Stromal cell of bone marrow (primary cell): ENCODE results near the gene EPB42.

Source experiments
- DNase-seq: peaks from one replicate; pipeline ENCODE4 v3.0.0-alpha.2; 2012; ENCODE audit warnings: low read depth

EPB42 gene

DNA sequence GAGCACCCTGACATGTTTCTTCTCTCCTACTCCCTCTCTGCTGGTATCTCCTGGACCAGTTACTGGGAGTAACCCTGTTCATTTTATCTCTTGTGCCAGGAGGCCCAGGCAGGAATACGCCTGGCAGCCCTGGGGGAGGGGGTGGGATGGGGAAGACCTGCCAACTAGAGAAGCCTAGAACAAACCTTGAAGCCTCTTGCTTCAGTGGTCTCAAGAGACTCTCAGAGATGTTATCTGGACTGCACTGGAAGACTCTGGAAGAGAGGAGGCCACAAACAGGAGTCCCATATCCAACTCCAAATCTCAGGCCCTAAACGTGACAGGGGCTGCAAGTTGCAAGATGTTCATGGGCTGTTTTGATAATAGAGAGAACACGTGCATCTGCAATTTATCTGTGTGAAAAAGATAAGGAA is at the start of gene EPB42:
EPB42 (minus strand) TSS at position 28 of the 413 bp plus-strand sequence. CDS start 193 bp downstream, outside the sequence.
- DNase-seq: no peak

DNA sequence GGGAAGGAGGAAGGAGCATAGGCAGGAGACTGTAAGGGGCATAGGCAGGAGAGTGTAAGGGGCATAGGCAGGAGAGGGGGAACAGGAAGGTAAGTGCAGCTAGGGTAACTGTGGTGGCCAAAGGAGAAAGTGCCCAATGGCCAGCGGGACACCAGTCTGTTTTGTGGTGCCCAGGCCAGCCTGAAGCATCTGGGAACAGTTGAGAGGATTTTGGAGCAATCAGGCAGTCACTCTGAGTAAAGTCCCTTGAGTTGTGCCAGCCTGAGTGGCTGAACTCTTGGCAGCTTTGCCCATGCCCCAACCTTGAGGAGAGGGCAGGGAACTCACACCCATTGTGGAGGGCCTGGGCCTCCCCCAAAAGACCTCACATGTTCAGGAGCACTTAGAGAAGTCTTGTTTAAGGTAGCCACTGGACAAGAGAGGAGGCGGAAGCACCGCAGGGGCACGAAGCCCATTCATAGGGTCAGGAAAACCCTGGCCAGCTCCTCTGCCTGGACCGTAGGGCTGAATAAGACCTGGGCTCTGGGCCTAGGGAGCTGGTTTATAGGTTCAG is 49.4 kb upstream of the EPB42 start:
- no peak for DNase-seq

DNA sequence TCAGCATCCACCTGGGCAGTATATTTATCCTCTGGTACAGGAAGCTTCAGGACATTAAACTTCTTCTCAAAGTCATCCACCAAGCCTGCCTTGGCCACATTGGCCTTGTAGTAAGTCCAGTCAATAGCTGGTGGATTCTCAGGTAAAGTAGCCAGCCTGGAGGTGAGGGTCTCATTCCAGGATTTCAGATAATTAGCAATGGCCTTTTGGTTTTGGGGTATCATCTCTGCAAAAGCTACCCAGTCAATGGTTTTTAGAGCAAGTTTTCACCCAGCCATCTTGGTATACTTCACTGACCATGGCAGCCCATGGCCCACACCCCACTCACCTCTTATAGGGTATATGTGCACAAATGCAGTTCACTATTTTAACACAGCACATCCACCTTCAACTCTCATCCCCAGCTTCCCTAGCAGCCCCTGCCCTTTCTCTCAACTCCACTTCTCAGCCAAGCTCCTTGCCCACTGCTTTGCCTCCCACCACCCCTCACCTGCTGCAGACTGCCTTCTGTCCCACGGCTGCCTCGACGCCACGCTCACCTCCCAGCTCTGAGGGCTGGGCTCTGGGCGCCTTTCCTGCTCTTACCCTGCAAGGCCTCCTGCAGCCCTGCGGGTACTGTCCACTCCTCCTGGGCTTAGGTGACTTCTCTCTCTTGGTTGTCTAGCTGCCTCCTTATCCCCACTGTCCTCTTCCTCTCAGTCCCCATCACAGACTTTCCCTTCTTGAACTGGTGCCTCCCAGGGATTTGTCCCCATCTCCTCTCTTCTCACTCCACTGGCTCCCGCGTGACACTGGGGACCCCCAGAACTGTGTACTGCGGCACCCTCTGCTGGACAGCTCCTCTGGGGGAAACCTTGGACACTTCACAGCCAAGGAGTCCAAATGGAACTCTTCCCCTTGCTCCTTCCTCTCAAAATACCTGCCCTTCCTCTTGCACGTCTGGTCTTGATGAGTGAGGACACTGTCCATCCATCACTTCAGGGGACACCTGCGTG is 47.6 kb upstream of the EPB42 start:
- DNase-seq: no peak

DNA sequence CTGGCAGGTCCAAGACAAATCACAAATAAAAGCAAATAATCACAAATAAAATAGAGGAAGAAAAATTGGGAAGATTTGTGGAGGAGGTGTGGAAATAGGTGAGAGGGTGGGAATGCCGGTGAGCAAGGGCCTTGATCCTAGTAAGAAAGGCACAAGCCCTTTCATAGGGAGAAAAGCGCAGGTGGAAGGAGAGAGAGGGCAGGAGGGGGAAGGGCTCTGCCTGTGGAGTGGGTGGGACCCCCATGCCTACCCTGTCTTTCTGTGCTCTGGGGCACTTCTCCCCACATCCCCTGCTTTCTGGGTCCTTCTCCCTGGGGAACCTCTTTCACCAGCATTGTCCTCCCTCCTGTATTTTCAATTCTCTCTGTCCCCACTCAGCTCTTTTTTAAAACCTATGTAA is 46.6 kb upstream of the EPB42 start:
- DNase-seq: no peak

DNA sequence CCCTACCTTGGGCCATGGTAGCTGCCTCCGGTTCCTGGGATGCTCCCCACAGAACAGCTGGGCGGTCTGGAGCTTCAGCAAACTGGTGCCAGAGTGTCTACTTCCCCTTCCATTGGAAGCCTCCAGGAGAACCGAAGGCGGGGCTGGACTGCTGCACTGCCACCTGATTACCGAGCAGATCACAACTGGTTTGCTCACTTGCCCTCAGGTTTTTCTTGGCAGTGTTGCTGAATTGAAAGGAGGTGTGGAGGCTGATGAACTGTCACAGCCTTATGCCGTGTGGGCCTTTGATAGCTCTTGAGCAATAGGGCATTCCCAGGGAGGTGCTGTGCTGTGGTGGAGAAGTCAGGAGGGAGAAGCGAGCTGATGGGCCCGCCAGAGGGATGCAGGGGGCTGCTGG is 46.0 kb upstream of the EPB42 start, which contains the start of gene TGM5:
TGM5 (minus strand) TSS at position 95 of the 400 bp plus-strand sequence; CDS start at position 16, 79 bp downstream.
- DNase-seq: no peak

DNA sequence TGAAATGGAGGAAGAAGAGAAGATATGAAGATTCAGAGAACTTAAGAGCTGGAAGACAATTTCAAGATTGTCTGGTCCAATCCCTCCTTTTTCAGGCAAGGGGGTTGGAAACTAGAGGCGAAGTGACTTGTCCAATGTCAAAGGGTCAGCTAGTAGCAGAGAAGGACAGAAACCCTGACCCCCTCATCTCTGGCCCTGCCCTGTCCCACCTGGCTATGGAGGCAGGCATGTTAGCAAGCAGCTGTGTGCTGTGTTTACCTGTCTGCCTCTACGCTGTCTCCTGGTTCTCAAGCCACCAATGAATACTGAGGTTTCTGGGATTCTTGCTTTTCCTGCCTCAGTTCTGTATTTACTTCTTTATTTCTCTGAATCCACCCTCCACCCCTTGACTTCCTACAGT is 45.6 kb upstream of the EPB42 start:
- DNase-seq: no peak

DNA sequence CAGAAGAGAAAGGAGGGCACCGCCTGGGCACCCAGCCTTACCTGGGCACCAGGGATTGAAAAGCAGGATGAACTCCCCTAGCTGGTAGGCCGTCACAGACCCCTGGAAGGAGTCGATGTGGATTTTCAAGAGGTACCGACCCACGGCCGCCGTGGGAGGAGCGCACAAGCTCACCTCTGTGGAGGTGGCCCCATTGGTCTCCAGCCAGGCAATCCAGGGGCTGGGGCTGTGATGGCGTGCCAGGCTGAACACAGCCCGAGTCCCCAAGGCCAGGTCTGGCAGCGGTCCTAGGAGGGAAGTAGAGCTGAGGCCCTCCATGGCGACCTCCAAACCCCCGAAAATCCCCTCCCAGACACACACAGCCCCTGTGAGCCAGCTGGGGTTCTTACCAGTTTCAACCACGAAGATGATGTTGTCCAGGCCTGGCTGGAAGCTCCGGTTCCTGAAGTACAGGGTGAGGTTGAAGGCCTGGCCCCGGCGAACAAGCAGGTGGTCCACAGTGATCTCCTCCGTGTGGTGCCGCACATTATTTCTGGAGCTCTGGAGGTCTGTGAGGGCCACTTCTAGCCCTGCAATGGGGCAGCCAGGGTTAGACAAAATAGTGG is 39.3 kb upstream of the EPB42 start:
- no peak for DNase-seq

DNA sequence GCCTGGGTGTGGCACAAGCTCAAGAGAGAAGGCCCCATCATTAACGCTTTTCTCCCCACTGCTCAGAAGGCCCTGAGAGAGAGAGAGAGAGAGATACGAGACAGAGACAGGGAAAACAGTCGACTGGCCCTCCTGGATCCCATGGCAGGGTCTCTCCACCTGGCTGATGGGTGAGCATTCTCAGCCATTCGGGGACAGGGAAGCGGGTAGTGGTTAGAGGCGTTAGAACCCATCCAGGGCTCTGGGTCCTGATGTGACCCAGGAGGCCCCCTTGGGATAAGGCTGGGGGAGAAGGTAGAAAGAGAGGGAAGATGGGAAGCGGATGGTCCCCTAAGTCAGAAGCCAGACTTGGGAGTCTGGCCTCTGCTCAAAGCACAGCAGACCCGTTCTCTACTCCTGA is 38.0 kb upstream of the EPB42 start:
- no peak for DNase-seq

DNA sequence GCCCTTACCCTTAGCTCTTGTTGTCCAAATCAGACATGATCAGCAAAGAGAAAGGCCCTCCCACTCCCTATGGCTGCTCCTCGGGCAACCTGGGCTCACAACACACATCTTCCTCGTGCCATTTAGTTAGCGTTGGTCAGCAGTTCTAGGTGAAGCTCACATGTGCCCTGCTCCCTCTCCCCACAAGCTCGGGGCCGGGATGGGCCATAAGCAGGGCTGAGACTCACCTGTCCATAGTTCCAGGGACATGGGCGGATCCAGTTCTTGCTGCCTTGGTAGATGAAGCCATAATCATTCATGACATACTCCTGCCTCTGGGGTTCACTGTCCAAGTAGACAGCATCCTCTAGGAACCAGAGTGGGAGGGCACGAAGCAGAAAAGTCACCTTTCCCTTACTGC is 35.5 kb upstream of the EPB42 start:
- no peak for DNase-seq

DNA sequence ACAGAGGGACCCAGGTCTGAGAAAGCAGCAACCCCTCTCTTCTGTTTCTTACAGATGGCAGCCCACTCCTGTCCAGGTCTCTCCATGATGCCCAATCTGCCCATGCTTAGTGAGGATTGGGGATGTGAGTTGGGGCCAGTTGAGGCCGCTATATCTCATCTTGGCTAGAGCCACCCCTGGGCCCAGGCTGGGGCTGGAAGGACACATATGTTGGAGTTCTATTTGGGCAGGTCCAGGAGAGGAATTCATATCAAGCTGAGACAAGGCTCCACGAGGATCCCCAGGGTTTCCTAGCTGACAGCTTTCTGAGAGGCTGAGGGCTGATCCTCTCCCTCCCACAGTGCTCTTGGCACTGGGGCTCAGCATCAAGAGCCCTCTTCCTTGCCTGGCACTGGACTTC is 34.6 kb upstream of the EPB42 start:
- DNase-seq: no peak

DNA sequence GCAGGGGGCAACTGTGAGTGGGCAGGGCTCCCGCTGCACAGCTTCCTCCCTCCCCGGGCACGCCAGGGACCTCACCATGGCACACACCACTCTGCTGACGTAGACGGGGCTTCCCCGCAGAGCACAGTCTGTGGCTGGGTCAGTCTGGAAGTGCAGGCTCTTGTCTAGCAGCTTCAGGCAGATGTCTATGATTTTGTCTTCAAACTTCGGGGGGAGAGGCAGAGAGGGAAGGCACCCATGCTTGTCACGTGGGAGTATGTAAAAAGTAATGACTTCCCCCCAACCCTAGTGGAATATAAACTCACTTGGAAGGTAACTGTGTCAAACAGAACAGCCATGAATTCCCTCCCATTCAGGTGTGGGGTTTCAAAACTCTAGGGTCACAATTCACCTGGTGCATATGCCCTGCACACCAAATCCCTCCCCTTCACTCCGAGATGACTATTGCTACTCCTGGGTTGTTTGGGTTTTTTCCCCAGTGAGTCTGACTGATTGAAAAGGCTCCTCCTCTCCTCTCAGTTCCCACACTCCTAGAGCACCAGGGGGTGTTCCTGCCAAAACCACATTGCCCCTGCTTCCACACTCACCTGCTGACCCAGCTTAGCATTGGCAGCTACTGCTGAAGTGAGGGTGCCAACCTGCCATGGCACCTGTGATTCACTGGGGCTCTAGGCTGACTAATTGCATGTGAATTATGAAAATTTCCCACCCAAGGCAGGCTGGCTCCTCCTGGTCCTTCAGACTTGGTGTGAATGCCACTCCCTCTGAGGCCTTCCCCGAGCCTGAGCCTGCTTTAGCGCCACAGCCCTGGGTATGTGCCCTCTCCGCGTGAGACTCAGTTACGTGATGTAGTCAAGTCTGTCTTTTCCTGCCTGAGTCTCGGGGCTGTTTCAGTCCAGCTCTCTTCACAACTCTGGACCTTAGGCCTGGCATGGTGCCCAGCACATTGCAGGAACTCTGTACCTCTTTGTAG is 32.9 kb upstream of the EPB42 start:
- DNase-seq: no peak

DNA sequence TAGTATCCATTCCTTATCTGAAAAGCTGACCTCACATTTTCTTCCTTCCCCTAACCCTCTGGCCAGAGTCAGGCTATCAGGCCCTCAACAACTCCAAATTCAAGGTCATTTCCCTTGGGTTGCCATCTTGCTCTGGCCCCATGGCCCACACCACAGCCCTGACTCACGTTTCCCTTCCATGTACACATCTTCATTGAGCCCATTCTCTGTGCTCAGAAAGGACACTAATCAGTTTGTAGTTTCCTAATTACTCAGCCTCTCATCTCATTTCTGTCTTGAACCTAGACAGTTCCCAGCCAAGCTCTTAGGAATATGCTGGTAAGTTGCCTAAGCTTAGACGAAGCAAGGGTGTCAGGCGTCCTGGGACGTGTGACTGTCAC is 31.0 kb upstream of the EPB42 start:
- DNase-seq: no peak

DNA sequence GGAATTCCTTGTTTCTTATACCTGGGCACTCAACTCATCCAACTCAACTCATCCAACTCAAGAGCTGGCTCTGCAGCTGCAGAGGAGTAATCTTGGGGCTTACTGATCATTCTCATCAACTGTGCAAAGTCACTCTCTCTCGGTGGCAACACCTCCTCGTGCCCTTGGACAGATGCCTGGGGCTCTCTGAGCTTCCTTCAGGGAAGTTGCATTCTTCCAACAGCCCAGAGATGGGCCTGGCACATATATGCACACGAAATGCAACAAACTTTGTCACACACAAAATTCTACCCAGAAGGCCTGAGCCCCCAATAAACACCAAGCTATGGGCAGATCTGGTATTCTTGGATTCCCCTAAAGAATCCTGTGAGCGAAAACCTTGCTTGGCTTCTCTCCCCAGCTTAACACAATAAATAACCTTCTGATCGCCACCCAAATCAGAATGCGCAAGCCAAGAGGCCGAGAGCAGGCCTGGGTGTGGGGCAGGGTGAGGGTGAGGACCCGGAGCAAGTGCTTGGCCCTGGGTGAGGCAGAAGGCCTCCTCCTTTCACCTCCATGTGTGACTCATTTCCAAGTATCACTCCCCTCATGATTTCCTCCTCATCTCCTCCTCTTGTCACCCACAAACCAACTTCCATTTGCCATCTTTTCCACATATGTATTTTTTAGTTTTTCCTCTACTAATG is 30.5 kb upstream of the EPB42 start:
- DNase-seq: no peak

DNA sequence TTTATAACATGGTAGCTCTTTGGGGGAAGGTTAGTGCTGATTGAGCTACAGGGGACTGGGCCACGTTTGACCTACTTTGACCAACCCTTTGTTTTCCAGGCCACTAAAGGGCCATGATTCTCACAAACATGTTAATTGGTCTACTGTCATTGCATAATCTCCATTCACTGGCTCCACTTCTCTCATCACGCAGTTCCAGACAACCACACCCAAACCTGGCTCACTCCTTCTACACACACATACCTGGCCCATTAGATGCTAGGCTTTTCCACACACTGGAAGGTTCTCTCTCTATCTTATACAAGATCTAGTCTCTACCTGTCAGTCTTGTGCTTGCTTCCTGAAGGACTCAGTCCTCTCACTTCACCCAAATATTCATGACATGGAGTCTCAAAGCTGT is 30.0 kb upstream of the EPB42 start:
- no peak for DNase-seq

DNA sequence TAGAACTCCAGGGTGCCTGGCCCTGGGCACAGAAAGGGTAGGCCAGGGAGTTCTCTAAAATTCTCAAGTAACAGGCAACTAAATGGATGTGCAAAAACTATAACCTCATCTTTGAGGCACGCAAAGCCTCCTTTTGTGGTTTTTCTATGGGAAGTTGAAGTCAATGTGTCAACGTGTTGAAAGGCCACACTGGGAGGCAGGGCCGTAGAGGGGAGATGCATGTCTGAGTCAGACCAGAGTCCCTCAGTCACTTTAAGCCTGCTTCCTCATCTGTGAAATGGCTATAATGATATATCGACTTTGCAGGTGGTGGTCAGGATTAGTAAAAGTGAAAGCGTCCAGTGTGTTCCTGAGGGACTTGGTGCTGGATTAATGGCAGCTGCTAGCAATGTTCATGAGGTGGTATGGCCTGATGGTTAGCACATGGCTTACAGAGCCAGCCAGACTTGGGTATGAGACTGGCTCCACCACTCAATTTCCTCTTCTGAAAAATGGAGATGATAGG is 28.9 kb upstream of the EPB42 start:
- peak; percentile 73 for DNase-seq

DNA sequence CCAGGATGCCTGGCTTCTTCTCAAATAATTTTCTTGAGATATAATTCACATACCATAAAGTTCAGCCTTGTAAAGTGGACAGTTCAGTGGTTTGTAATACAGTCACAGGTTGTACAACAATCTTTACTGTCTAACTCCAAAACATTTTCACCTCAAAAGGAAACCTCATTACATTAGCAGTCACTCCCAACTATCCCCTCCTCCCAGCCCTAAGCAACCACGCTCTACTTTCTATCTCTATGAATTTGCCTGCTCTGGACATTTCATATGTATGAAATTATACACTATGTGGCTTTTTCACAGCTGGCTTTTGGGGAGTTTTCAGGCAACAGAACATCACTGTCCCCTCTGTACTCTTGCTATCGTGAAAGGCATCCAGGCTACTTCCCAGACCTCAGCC is 28.4 kb upstream of the EPB42 start:
- no peak for DNase-seq

DNA sequence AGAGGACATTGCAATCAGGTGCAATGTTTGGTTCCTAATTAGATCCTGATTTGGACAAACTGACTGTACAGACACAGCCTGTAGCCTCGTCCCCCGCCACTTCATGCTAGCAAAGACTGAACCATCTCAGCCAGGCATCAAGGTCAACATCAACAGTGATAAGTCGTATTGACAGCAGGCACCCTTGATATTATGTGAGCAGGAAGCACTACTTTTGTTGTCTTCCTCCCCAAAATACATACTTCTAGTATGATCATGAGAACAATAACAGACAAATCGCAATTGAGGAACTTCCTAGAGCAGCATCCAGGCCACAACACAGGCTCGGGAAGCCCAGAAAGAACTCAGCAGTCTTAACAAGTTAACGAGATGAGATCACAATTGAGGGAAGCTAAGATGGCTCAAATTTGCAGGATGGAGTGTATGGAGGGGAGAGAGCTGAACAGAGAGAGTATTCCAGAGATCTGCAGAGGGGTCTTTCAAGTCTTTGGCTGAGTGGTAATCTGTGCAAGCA is 25.5 kb upstream of the EPB42 start:
- DNase-seq: no peak

DNA sequence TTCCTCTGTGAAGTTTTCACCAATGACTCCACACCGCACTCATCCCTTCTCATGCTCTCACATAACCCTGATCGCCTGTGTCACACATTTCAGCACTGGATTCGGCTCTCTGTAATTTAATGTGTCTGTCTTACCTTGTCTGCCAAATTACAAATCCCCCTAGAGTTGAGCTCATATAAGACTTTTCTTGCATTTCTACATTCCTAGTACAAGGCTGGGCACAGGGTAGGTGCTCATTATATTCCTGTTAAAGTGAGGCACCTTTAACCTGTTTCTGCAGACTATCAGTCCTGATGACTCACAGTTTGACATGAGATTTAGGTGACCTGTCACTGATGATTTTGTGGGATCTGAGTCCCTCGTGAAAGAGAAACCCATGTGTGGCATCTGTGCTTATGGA is 23.3 kb upstream of the EPB42 start:
- no peak for DNase-seq

DNA sequence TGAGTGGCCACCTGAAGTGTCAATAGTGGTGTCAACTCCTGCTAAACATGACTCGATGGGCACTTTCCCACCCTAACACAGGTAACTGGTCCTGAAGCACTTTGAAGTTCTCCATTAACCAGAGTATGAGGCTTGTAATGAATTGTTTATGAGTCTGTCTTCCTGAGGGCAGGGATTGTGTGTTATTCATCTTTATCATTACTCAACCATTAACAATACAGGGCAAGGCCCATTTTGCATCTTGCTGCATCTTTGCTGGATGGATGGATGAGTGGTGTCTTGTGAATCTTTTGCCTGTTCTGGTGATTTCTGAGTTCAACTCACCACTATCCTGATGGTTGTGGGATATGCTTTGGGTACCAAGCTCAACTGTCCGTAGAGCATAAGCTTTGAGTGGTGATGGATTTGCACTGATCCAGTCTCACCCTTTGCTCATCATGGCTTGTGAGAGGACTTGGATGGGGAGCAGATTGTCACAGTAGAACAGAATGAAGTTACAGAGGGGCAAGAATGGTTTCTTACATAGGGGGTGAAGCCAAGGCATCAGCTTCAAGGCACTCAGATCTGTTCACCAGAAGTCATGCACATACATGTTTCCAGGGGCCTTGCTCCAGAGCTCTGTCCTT is 22.3 kb upstream of the EPB42 start:
- no peak for DNase-seq

DNA sequence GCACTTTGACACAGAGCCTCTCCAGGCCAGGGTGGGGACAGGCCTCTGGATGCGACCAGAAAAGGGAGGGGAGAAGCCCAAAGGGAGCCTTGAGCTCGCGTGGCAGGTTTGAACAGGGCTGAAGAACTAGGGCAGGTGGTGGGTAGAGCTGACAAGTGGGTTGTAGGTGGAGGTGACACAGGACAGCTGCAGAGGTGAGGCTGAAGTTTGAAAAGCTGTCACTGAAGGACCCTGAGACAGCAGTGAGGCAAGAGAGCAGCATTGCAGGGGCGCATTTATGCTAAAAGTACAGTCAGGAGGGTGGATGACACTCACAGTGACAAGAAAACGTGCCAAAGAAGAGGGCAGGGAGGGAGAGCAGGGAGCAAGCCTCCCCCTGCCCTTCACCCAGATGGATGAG is 21.8 kb upstream of the EPB42 start:
- no peak for DNase-seq
